ENCODE results near the gene TENT4A.

DNA sequence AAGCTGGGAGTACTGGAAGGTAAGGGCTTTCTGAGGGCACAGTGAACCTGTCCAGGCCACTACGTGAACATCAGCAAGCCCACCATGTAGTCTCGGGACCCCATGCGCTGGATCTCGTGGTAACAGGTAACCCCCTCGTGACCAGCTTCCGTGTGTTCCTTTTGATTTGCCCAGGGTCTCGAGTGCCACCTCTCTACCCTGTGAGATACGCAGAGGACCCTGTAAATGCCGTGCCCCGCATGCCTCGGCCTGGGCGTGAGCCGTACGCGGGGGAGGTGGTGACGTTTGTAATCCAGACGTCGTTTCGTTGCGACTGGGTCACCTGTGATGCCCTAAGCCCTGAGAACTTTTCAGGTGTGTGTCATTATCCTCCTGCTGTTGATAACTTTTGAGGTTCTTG, 45.5 kb downstream of the TENT4A start:
- TF ChIP-seq, protein P1, sequence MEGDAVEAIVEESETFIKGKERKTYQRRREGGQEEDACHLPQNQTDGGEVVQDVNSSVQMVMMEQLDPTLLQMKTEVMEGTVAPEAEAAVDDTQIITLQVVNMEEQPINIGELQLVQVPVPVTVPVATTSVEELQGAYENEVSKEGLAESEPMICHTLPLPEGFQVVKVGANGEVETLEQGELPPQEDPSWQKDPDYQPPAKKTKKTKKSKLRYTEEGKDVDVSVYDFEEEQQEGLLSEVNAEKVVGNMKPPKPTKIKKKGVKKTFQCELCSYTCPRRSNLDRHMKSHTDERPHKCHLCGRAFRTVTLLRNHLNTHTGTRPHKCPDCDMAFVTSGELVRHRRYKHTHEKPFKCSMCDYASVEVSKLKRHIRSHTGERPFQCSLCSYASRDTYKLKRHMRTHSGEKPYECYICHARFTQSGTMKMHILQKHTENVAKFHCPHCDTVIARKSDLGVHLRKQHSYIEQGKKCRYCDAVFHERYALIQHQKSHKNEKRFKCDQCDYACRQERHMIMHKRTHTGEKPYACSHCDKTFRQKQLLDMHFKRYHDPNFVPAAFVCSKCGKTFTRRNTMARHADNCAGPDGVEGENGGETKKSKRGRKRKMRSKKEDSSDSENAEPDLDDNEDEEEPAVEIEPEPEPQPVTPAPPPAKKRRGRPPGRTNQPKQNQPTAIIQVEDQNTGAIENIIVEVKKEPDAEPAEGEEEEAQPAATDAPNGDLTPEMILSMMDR (conservative IDR thresholded peaks at IDR 0.05; ENCODE audit: low read length) = no peak
- no peak for TF ChIP-seq EZH2phosphoT487 (IDR thresholded peaks at IDR 0.05; ENCODE audit: borderline replicate concordance, low read depth, low read length)
